Measurements from ENCODE around the gene SYNPR. TPM values are rescaled to one million over a fixed set of nuclear protein-coding genes. Genes with fewer than 3 reads are reported as not detected.

The SYNPR gene
- total RNA-seq, 1 donor from 2014 or later: 0.27 TPM

DNA sequence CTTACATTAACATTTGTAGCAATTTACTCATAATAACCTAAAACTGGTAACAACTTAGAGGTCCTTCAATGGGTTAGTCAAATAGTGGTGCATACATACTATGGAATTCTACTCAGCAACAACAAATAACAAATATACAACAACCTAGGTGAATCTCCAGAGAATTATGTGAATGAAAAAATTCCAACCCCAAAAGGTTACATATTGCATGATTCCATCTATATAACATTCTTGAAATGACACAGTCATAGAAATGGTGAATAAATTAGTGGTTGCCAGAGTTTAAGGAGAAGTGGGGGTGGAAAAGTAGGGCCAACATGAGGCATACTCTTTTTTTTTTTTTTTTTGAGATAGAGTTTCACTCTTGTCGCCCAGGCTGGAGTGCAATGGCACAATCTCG lies 361.7 kb downstream of the SYNPR start:
- H3K9me3 Mint-ChIP-seq (ENCODE audit: unreplicated experiment): peaks cover 2% of the 10 kb centered on the region

GRCh38 chr3:63642488-63642887 lies 364.4 kb downstream of the SYNPR start:
- Histone ChIP-seq H3K36me3 (ENCODE audit: insufficient read depth, low read length) (no peaks in the 10 kb centered on the region), H3K9ac (ENCODE audit: low read length) (no peak overlapping the region), H4K20me1 (ENCODE audit: insufficient read depth, low read length) (no peaks in the 10 kb centered on the region), H3K4me2 (ENCODE audit: low read length) (no peak overlapping the region), H3K4me3 (ENCODE audit: insufficient read depth, low read depth, low read length) (no peak overlapping the region), H3K4me1 (ENCODE audit: insufficient read depth, low read length) (no peaks in the 10 kb centered on the region), H3K27ac (ENCODE audit: low read depth, low read length) (no peak overlapping the region), H3K79me2 (ENCODE audit: insufficient read depth, low read length) (no peaks in the 10 kb centered on the region), H3K27me3 (ENCODE audit: insufficient read depth, low read length) (no peaks in the 10 kb centered on the region), H2AFZ (ENCODE audit: low read depth, low read length) (no peak overlapping the region), H3K9me3 (ENCODE audit: insufficient read depth, low read depth, low read length) (no peaks in the 10 kb centered on the region)
- H3K4me1 Mint-ChIP-seq (ENCODE audit: low read depth, unreplicated experiment): no peaks in the 10 kb centered on the region
- H3K27ac Mint-ChIP-seq (ENCODE audit: unreplicated experiment): no peak overlapping the region
- peaks cover 3% of the 10 kb centered on the region for H3K9me3 Mint-ChIP-seq (ENCODE audit: unreplicated experiment)
- FAIRE-seq (no peak), DNase-seq (ENCODE audit: low read depth) (no peak)
- H3K27me3 Mint-ChIP-seq (ENCODE audit: low read depth, unreplicated experiment): peaks cover 1% of the 10 kb centered on the region
- no peak overlapping the region for H3K4me3 Mint-ChIP-seq (ENCODE audit: unreplicated experiment)
- TF ChIP-seq CTCF (IDR thresholded peaks at IDR 0.05; ENCODE audit: insufficient read depth, low read depth, low read length): no peak
- TF ChIP-seq EZH2 (IDR thresholded peaks at IDR 0.05; ENCODE audit: insufficient read depth, low read length): no peak
- no peaks in the 10 kb centered on the region for H3K36me3 Mint-ChIP-seq (ENCODE audit: low read depth, unreplicated experiment)

More for the DNA sequence above, 361.7 kb downstream of the SYNPR start:
- DNase-seq (ENCODE audit: low read depth) (peak; percentile 13), FAIRE-seq (no peak)
- Histone ChIP-seq H3K4me1 (ENCODE audit: insufficient read depth, low read length) (no peaks in the 10 kb centered on the region), H4K20me1 (ENCODE audit: insufficient read depth, low read length) (no peaks in the 10 kb centered on the region), H3K27ac (ENCODE audit: low read depth, low read length) (no peak overlapping the region), H3K79me2 (ENCODE audit: insufficient read depth, low read length) (no peaks in the 10 kb centered on the region), H3K4me2 (ENCODE audit: low read length) (no peak overlapping the region), H2AFZ (ENCODE audit: low read depth, low read length) (no peak overlapping the region), H3K36me3 (ENCODE audit: insufficient read depth, low read length) (no peaks in the 10 kb centered on the region), H3K4me3 (ENCODE audit: insufficient read depth, low read depth, low read length) (no peak overlapping the region), H3K9ac (ENCODE audit: low read length) (no peak overlapping the region), H3K27me3 (ENCODE audit: insufficient read depth, low read length) (no peaks in the 10 kb centered on the region), H3K9me3 (ENCODE audit: insufficient read depth, low read depth, low read length) (no peaks in the 10 kb centered on the region)
- H3K4me3 Mint-ChIP-seq (ENCODE audit: unreplicated experiment): no peak overlapping the region
- no peaks in the 10 kb centered on the region for H3K36me3 Mint-ChIP-seq (ENCODE audit: low read depth, unreplicated experiment)
- H3K27ac Mint-ChIP-seq (ENCODE audit: unreplicated experiment): no peak overlapping the region
- no peaks in the 10 kb centered on the region for H3K27me3 Mint-ChIP-seq (ENCODE audit: low read depth, unreplicated experiment)
- no peaks in the 10 kb centered on the region for H3K4me1 Mint-ChIP-seq (ENCODE audit: low read depth, unreplicated experiment)
- TF ChIP-seq CTCF (IDR thresholded peaks at IDR 0.05; ENCODE audit: insufficient read depth, low read depth, low read length) (no peak), EZH2 (IDR thresholded peaks at IDR 0.05; ENCODE audit: insufficient read depth, low read length) (no peak)

- H3K27me3 ChIP-seq (ENCODE audit: insufficient read depth, low read length): no peaks in the 10 kb centered on the region
These were observed 366.2 kb downstream of the SYNPR start for GRCh38 chr3:63644212-63644797.

More at GRCh38 chr3:63644212-63644797, 366.2 kb downstream of the SYNPR start:
- Histone ChIP-seq H3K4me1 (ENCODE audit: insufficient read depth, low read length) (no peaks in the 10 kb centered on the region), H4K20me1 (ENCODE audit: insufficient read depth, low read length) (no peaks in the 10 kb centered on the region), H3K4me3 (ENCODE audit: insufficient read depth, low read depth, low read length) (no peak overlapping the region), H3K4me2 (ENCODE audit: low read length) (no peak overlapping the region), H3K79me2 (ENCODE audit: insufficient read depth, low read length) (no peaks in the 10 kb centered on the region), H2AFZ (ENCODE audit: low read depth, low read length) (no peak overlapping the region), H3K36me3 (ENCODE audit: insufficient read depth, low read length) (no peaks in the 10 kb centered on the region), H3K27ac (ENCODE audit: low read depth, low read length) (no peak overlapping the region), H3K9ac (ENCODE audit: low read length) (no peak overlapping the region), H3K9me3 (ENCODE audit: insufficient read depth, low read depth, low read length) (no peaks in the 10 kb centered on the region)
- no peak for DNase-seq (ENCODE audit: low read depth)
- H3K27me3 Mint-ChIP-seq (ENCODE audit: low read depth, unreplicated experiment): peaks cover 1% of the 10 kb centered on the region
- no peaks in the 10 kb centered on the region for H3K36me3 Mint-ChIP-seq (ENCODE audit: low read depth, unreplicated experiment)
- no peaks in the 10 kb centered on the region for H3K4me1 Mint-ChIP-seq (ENCODE audit: low read depth, unreplicated experiment)
- H3K27ac Mint-ChIP-seq (ENCODE audit: unreplicated experiment): no peak overlapping the region
- FAIRE-seq: no peak
- H3K4me3 Mint-ChIP-seq (ENCODE audit: unreplicated experiment): no peak overlapping the region
- no peak for TF ChIP-seq CTCF (IDR thresholded peaks at IDR 0.05; ENCODE audit: insufficient read depth, low read depth, low read length)
- TF ChIP-seq EZH2 (IDR thresholded peaks at IDR 0.05; ENCODE audit: insufficient read depth, low read length): no peak
- peaks cover 3% of the 10 kb centered on the region for H3K9me3 Mint-ChIP-seq (ENCODE audit: unreplicated experiment)
